Measurements from ENCODE around the gene ARHGEF28.

DNA sequence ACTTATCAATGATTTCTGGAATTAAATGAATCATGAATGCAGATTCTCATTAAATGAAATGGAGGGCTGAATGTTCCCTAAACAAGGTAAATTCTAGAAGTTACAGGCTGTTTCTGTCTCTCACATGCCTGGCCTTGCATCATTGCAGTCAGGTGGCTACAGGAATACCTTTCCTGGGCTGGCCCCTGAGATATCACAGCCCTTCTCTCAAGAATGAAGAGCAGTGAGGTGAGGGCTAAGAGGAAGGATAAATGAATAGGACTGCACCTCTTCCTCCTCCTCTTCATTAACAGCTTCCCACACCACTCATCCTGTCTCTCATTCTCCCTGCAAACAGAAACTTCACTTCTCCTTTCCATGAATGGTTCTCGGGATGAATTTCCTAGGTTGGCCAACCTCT is 22.5 kb downstream of the ARHGEF28 start:
- TF ChIP-seq, protein P1, sequence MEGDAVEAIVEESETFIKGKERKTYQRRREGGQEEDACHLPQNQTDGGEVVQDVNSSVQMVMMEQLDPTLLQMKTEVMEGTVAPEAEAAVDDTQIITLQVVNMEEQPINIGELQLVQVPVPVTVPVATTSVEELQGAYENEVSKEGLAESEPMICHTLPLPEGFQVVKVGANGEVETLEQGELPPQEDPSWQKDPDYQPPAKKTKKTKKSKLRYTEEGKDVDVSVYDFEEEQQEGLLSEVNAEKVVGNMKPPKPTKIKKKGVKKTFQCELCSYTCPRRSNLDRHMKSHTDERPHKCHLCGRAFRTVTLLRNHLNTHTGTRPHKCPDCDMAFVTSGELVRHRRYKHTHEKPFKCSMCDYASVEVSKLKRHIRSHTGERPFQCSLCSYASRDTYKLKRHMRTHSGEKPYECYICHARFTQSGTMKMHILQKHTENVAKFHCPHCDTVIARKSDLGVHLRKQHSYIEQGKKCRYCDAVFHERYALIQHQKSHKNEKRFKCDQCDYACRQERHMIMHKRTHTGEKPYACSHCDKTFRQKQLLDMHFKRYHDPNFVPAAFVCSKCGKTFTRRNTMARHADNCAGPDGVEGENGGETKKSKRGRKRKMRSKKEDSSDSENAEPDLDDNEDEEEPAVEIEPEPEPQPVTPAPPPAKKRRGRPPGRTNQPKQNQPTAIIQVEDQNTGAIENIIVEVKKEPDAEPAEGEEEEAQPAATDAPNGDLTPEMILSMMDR (IDR thresholded peaks at IDR 0.05), result no peak
- no peak for TF ChIP-seq EZH2 (IDR thresholded peaks at IDR 0.05; ENCODE audit: borderline replicate concordance, insufficient read depth, low read depth, low read length, poor library complexity, severe bottlenecking)

Data from B cell (primary cell).